Forelimb muscle (tissue), 1 donor: ENCODE results near the gene SMARCB1. TPM values are rescaled to one million over a fixed set of nuclear protein-coding genes. Genes with fewer than 3 reads are reported as not detected.

Experiments used
- DNase-seq: peaks from one replicate; pipeline ENCODE4 v3.0.0-alpha.2; 2013; ENCODE audit warnings: low read depth
- polyA plus RNA-seq: library from polyadenylated mRNA; unstranded; fragments of 120-200 nt; gene quantifications from one replicate; pipeline ENCODE4 v1.2.1, GENCODE V29; 2013; ENCODE audit not compliant: insufficient read length

Gene SMARCB1
- polyA plus RNA-seq, 1 donor: 67.8 TPM

DNA sequence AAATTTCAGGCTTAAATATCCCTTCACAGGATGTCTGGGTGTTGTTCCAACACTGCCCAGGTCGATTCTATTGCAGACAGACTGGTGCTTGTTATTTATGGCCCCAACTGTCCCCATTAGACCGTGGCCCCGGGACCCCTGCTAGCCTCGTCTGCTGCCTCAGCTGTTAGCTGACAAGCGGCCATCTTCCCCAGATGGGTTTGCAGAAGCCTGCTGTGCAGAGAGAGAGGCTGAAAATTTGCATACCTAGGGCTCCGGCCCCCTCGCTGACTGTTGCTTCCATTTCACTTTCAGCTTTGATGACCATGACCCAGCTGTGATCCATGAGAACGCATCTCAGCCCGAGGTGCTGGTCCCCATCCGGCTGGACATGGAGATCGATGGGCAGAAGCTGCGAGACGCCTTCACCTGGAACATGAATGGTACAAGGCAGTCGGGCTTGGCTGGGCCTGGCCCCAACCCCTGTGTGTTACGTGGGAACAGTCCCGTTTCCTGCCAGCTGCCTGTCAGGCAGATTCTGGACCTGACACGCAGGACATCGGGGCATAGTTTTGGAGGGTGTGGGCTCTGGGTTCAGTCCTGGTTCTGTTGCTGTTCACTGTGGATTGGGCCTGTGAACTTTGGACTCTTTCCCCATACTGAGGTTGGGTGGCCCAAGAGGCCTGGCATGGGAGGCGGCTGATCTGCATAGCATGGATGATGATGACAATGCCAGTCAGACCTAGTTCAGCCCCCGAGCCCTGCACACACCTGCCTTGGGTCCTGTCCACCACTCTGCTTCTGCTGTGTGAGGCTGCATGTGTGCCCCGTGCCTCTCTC, 16.4 kb downstream of the SMARCB1 start:
- no peak for DNase-seq

DNA sequence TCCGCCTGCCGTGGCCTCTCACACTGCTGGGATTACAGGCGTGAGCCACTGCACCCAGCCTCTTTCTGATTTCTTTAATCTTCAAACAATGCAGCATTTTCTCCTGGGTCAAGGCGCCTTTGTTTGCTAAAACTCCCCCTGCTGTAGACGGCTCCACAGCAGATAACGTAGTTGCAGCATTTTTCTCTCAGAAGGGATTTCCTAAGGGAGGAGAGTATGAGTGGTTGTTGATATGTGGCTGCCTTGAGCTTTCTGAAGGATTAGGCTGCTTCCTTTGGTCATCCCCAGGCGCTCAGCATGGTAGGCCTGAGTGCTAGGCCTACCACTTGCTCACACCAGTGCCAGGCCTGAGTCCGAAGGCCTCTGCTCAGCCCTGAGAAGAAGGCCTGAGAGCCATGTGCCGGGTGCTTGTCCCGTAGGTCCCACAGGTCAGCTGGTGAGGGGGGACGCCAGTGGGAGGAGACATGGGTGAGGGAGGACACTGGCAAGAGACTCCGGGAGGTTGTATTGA, 18.1 kb downstream of the SMARCB1 start:
- no peak for DNase-seq

DNA sequence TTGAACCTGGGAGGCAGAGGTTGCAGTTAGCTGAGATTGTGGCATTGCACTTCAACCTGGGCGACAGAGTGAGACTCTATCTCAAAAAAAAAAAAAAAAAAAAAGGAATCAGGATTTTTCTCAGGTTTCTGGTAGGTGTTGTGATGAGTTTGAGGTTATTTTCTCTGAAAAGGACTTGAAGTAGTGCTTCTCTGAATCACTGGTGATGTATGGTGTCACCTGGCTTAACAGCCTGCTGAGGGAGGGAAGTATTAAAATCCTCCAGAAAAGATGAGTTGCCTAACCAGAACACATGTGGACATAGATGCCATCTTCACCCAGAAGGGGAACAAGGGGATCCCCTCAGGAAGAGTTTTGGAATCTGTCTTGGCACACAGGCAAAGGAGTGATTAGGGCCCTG, 20.1 kb downstream of the SMARCB1 start:
- DNase-seq: no peak

DNA sequence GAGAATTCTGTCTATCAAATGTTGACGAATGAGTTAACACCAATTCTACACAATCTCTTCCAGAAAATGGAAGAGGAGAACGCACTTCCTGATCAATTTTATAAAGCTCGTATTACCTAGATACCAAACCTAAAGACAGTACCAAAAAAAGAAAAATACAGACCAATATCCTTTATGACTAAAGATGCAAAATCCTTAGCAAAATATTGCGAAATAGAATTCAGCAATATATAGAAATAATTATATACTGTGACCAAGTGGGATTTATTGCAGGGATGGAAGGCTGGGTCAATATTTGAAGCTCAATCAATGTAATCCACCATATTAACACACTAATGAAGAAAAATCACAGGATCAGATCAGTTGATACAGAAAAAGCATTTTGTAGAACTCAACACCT, 25.6 kb downstream of the SMARCB1 start:
- DNase-seq: no peak

DNA sequence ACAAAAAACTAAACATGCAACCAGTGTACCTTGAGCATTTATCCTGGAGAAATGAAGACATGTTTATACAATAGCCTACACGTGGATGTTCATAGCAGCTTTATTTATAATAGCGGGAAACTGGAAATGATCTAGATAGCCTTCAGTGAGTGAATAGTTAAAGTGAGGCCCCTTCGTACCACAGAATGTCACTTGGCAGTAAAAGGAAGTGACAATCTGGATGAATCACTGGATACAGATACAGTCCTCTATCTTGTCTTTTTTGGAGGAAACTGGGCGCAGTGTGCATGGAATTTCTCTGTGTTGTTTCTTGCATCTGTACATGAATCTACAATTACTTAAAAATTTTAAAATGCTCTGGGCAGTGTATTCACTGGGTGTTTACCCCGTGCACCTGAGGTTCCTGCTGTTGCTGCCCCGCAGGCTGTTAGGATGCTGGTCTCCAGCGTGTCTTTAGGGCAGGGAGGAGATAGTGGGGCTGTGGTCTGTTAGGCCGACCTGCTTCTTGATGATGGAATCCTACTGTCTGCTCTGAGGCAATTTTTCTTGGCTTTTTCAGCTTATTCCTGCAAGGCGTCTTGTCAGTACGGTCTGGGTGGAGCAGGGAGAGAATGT, 28.9 kb downstream of the SMARCB1 start:
- DNase-seq: no peak

DNA sequence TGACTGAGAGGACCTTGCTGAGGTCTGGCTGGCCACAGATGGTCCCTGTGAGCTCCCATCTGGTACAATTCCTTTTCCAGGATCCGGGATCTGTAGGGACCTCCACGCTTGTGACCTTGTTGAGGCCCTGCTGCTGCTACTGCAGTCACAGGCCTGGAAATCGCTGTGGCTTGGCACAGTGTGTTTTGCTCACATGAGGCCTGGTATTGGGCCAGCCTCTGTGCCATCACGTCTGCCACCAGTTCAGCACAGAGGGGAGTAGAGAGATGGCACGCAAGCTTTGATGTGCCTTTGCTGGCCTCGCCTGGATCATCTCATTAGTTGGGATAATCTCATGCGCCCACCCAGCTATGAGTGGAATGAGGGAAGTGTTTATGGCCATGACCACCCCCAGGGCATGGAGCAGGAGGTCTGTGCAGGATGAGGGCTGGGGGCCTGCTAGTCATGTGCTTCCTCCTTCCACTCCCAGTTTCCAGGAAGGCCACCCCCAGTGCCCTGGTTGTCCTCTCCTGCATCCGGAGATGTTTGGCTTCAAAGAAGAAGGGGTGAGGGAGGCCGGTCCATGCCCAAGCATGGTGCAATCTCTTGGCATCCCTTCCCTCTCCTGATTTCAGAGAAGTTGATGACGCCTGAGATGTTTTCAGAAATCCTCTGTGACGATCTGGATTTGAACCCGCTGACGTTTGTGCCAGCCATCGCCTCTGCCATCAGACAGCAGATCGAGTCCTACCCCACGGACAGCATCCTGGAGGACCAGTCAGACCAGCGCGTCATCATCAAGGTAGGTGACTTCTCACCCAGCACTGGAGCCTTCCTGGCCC, 29.6 kb downstream of the SMARCB1 start:
- no peak for DNase-seq

DNA sequence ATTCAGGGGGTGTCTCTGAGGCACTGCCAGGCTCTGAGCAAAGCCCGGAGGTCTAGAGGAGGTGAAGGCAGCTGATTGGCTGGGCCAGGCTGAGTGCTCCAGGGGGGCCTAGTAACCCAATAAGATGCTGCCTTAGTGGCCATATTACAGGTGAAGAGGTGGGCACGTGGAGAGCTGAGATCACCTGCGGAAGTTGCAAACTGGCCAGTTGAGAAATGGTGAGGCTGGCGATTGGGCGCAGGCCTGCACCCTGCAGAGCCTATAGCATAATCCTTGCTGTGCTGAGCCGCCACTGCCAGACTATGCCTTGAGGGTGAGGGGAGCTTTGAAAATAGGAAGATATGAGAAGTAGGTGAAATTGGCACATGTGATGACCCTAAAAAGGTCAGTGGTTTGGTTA, 30.4 kb downstream of the SMARCB1 start:
- DNase-seq: no peak

DNA sequence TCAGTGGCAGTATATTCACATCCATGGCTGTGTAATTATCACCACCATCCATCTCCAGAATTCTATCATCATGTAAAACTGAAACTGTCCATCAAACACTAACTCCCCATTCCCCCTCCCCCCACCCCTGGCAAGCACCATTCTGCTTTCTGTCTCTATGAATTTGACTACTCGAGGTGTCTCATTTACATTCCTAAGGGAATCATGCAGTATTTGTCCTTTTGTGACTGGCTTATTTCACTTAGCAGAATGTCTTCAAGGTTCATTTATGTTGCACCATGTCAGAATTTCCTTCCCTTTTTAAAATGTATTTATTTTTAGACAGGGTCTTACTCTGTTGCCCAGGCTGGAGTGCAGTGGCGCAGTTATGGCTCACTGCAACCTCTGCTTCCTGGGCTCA, 31.8 kb downstream of the SMARCB1 start:
- no peak for DNase-seq

DNA sequence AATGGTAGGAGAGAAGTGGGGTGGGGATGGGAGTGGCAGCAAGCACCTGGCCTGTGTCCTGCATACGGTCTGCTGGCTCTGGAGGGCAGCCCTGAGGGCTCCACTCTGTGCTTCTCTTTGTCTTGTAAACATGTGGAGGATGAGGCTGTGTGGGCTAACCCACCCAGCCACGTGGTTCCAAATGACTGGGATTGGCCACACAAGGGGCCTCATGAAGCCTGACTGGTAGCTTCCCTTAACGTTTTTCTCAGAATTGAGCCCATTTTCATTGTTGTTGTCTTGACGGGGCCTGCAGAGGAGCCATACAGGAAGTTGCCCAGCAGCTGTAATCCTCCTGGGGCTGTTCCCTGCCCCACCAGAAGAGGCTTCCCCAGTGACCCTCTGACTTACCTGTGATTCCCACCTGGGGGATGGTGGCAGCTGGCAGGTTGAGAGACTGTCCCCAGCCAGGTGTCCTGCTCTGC, 34.0 kb downstream of the SMARCB1 start:
- no peak for DNase-seq

DNA sequence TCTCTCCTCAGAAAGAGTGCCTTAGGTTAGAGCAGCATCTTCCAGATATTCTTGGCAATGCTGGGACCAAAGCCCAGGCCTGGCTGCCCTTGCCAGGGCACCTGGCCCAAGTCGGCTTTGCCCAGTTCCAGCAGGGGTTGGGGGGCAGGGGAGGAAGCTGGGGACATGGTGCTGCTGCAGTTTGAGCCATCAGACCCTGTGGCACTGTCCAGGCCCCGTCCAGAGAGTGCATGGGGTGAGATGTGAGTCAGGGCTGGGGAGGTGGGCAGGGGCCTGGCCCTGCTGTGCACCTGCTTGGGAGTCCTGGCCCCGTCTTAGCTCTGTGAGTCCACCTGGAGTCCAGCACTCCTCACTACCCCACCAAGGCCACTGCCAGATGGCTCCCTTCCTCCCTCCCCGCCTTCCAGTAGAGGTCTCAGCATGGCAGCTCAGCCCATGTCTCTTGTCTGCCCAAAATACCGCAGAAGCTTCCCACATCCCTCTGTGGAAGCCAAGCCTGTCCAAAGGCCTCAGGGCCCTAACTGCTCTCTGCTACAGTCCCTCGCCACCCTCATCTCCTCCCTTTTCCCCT, 35.4 kb downstream of the SMARCB1 start:
- DNase-seq: no peak

DNA sequence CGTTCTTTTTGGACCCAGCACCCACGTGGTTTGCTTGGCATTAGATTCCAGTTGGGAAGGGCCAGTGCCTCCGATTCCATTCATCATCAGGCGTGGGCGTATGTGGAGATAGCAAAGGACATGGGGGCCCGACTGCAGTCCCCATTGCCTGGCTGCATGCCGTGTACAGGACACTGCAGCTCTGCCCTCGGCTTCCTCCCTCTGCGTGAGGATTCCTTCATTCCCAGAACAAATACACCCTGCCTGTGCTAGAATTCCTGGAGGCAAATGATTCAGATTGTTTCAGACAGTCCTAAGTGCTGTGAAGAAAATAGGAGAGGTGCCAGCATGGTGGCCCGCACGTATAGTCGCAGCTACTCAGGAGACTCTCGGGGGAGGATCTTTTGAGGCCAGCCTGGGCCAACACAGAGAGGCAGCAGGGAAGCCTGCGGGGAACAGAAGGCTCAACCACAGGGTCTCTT, 36.6 kb downstream of the SMARCB1 start:
- no peak for DNase-seq

DNA sequence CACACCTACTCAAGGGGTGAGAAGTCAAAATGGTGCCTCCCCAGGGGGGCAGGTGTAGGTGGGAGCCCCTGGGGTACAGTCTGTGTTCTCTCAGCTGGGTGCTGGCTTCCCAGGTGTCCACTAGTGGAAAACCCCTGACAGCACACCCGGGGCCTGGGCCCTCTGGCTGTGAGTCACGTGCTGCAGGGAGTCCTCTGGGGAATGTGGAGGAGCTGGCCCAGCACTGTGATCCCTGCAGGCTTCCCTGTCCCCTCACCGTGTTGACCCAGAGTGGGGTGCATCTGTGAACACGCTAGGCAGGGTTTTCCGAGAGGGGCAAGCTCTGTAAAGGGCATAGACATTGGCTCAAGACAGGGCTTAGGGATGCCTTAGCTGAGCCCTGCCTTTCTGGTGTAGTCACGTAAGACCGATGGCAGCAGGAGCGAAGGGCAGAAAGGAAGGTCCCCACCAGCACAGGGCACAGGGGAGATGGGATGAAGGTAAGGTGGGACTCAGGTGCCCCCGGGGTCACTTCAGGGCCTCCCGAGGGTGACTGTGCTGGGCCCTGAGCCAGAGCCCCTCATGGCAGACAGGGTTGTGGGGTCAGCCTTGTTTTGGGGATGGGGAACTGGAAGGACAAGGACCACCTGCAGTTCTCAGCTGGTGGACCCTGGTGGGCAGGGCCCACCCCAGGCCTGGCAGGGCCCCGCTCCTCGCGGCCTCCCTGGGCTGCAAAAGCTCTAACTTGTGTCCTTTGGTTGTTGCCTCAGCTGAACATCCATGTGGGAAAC, 37.9 kb downstream of the SMARCB1 start:
- no peak for DNase-seq

DNA sequence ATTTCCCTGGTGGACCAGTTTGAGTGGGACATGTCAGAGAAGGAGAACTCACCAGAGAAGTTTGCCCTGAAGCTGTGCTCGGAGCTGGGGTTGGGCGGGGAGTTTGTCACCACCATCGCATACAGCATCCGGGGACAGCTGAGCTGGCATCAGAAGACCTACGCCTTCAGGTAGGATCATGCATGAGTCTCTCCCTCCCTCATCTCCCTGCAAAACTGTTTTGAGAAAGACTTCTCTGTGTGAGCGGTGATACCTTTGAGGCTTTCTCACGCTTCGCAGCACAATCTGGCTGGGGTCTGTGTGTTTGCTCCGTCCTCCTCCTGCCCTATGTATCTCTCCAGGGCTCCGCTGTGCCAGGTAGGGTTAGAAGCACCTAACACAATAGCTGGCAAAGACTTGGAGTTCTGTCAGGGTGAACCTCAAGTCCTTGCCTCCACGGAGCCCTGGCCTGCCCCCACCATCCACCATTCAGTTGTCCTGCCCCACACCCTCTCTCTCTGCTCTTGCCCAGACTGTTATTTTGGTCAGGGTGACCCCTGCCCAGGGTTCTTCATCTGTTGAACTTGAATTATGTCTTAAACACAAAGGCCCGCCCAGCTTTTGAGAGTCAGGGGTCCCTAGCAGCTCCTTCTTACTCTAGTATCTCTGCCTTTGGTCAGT, 38.6 kb downstream of the SMARCB1 start:
- DNase-seq: no peak

DNA sequence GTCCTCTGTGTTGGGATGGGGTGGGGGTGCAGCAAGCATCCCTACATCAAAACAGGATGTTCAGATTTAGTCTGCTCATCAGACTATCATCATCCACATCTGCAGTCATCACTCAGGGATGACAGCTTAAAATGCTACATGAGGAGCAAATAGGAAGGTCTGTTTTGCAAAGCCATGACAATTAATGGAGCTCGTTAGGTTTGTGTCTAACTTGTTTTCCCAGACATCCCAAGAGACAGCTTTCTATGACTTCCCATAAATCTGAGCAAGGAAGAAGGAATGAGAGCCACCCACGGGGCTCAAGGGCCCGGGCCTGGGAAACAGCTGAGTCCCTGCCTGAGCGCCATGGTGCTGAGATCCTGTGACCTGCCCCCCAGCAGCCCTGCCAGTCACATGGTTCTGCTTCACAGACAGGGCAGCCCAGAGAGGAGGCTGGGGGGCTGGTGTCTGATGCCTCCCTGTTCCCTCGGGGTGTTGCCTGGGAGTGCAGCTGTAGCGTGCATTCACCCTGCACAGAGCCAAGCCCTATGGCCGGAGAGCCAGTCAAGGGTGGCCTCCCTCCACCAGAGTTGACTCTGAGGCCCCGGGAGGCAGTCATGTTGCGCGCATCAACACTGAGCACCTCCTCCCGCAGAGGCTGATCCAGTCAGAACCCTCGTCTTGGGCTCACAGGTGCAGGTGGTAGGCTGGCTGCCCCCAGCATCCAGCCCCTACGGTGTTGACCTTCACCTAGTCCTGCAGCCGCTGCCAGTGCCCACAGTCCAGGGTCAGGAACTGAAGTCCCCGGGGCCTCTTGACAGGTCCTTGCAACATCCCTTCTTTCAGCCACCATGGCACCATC, 40.0 kb downstream of the SMARCB1 start:
- DNase-seq: no peak

DNA sequence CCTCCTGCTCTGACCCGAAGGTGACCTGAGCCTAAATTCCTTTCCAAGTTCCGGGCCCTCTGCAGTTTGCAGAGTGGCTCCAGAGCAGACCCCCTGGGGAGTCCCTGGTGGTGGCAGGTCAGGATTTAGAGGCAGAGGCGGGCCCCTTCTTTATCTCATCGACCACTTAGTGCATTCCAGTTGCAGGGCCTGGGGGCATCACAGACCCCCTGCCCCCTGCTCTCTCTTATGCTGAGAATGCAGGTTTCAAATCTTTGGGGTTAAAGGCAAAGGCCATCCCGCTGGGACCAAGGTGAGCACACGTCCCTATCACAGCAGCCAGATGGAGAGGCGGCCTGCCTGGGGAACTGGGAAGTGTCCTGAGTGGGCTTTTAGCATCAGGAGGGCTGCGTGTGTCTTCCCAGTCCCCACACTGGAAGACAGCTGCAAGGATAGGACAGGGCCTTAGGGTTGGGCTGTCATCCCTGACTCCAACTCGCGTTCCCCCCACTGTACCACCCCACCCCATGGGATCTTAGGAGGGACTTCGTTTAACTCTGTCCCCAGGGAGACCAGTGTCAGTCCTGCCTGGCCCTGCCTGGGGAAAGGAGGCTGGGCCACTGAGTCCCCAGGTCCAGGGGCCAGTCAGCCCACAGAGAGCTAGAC, 40.7 kb downstream of the SMARCB1 start:
- DNase-seq: no peak

DNA sequence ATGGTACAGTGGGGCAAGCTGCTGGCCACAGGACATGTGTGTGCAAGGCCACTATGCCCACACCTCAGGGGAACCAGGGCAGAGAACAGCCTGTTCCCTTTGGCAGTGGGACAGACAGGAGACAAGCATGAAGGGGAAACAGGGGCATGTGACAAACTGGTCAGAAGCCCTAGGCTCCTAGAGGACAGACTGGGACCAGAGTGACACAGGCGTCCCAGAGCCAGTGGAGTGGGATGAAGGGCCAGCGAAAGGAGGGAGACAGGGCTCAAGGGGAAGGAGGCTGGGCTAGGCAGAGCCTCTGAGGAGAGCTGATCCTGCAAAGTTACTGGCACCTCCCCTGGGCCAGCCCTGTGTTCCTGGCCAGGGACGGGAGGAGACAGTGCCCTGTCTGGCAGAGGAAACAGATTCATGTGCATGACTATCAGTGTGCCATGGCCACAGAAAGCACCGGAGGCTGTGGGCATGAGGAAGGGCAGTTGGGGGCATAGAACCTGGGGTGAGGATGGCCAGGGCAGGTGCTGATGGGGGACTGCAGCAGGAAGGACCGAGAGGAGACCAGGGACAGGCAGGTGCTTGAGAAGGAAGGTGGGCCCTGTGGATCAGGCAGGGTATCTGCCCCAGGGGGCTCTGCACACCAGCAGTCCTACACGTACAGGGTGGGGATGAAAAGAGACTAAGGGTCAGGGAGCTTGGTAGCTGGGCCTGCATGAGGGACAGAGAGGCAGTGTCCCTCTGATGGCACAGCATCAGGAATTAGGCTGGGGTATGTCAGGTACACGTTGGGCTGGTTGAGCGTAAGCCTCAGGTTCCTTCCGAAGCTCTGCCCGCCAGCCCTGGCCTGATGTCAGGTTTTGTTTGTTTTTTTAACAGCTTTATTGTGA, 42.3 kb downstream of the SMARCB1 start:
- no peak for DNase-seq

DNA sequence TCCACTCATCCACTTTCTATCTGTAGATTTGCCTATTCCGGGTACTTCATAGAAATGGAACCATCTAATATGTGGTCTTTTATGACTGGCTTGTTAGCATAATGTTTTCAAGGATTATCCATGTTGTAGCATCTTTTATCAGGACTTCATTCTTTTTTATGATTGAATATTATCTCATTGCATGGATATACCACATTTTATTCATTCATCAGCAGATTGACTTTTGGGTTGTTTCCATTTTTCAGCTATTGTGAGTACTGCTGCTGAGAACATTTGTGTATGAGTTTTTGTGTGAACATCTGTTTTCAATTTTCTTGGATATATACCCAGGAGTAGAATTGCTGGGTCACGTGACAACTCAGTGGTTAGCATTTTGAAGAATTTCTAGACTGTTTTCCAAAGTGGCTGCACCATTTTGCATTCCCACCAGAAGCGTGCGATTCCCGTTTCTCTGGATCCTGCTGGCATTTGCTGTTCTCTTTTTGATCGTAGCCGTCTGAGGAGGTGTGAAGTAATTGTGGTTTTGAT, 43.1 kb downstream of the SMARCB1 start:
- DNase-seq: peak; percentile 78

DNA sequence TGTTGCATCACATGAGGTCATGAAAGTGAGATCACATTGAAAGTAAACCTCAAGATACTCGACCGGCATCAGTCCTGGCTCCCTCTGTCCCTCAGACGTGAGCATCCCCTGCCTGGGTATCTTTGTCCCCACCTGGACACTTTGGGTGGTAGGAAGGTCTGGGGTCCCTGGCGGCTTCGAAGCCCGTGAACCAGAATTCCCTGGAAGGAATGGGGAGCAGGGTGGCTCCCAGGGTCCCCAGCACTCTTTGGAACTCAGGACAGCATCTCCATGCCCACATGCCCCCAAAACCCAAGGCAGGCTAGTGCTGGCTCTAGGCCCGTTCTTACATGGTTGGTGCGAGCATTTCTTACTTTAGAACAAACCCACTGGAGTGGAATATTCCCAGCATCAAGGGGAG, 44.5 kb downstream of the SMARCB1 start:
- DNase-seq: no peak
